Kidney (tissue), 14 donors: Measurements from ENCODE around the gene RALY. TPM values are rescaled to one million over a fixed set of nuclear protein-coding genes. Genes with fewer than 3 reads are reported as not detected.
"Not testable (repeated sequence)": the region's sequence is repeated elsewhere in the genome, so short reads cannot be mapped to it uniquely, and the experiment has no call there.

Experiments
- DNase-seq, 5 donors: peaks; one replicate each; pipeline ENCODE4 v3.0.0-alpha.2; 2013 to 2020
- FAIRE-seq: peaks from 2 replicates; lab custom pipeline; 2012; peaks lifted over from hg19 to GRCh38; lab: Jason Lieb, UNC
- H3K27ac ChIP-seq, 2 donors: one replicate each; pipeline ENCODE4 v1.7.0; 2013; ENCODE audit warnings: low read depth in 2 of 2, low read length in 2 of 2, inconsistent platforms in 1 of 2
- H3K27me3 ChIP-seq: one replicate; pipeline ENCODE4 v1.7.1; 2013; ENCODE audit warnings: low read length, inconsistent platforms; ENCODE audit not compliant: control insufficient read depth, insufficient read depth
- H3K36me3 ChIP-seq, 3 donors: one replicate each; pipeline versions ENCODE4 v1.7.0 to v1.7.1; 2013; ENCODE audit warnings: low read length in 3 of 3, control low read depth in 1 of 3, inconsistent platforms in 1 of 3; ENCODE audit not compliant: insufficient read depth in 3 of 3, control insufficient read depth in 2 of 3
- H3K4me1 ChIP-seq, 3 donors: one replicate each; pipeline versions ENCODE4 v1.7.0 to v1.7.1; 2013; ENCODE audit warnings: low read length in 3 of 3, inconsistent platforms in 1 of 3, low read depth in 1 of 3; ENCODE audit not compliant: control insufficient read depth in 2 of 3, insufficient read depth in 2 of 3
- H3K4me3 ChIP-seq, 3 donors: one replicate each; pipeline versions ENCODE4 v1.7.0 to v1.8.1; 2013; ENCODE audit warnings: low read length in 3 of 3, control low read depth in 1 of 3, inconsistent platforms in 1 of 3
- H3K9ac ChIP-seq, 3 donors: one replicate each; pipeline versions ENCODE4 v1.7.0 to v1.7.1; 2013; ENCODE audit warnings: low read length in 3 of 3, control low read depth in 1 of 3, inconsistent platforms in 1 of 3
- H3K9me3 ChIP-seq, 3 donors: one replicate each; pipeline versions ENCODE4 v1.7.0 to v1.7.1; 2013; ENCODE audit warnings: low read length in 3 of 3, control low read depth in 1 of 3, inconsistent platforms in 1 of 3; ENCODE audit not compliant: control insufficient read depth in 2 of 3, insufficient read depth in 1 of 3
- CTCF ChIP-seq: IDR thresholded peaks from 3 replicates; pipeline ENCODE4 v1.5.1; 2012; ENCODE audit warnings: mild to moderate bottlenecking, moderate library complexity, borderline replicate concordance; ENCODE audit not compliant: insufficient read depth; ENCODE audit errors: extremely low read depth
- intact Hi-C: fragments of 100-400 bp; cut with DNase I; formaldehyde crosslinking; loops from one replicate; pipeline ENCODE4 v1.11.1; 2022
- polyA plus RNA-seq: library from polyadenylated mRNA; stranded (reverse); fragments of 350-450 nt; fragmentation: Illumina TruSeq; extraction: RNeasy Lipid Tissue Mini Kit (QIAGEN cat#74804); gene quantifications from one replicate; pipeline ENCODE4 v1.2.3, GENCODE V29; 2014; ENCODE audit warnings: low read depth, low replicate concordance; ENCODE audit not compliant: insufficient read depth
- total RNA-seq: library from RNA; stranded (reverse); fragmentation: NEBNext Ultra II Directional; extraction: Animal tissue kit (Norgen Biotek cat#: 25700); gene quantifications from one replicate; pipeline ENCODE4 v1.2.1, GENCODE V29; 2021
- donor health status: control.
- donor health status: control.
- donor health status: control.
- donor health status: control.
- donor health status: control.
- donor health status: DM: yes; HTN: yes; CAD: no.
- donor health status: Normal renal cell carcinoma (clear cell type).

Gene RALY
- total and polyA plus RNA-seq, 2 donors from 2014 or later = 119 to 138 TPM

- TF ChIP-seq CTCF = no peak
- FAIRE-seq (no peak), DNase-seq (peak in 2 of 5 donors; percentile 40 to 68)
- H3K4me1 ChIP-seq = peaks cover 6 to 30% (median 29%) of the 10 kb centered on the region in 3 donors
- H3K4me3 ChIP-seq = no peak overlapping the region
- H3K36me3 ChIP-seq = no peaks in the 10 kb centered on the region
- H3K9ac ChIP-seq = no peak overlapping the region
- H3K27ac ChIP-seq = no peak overlapping the region
- H3K9me3 ChIP-seq = no peaks in the 10 kb centered on the region
- H3K27me3 ChIP-seq = no peaks in the 10 kb centered on the region
- intact Hi-C loops = no loop called here
These were observed 30.4 kb downstream of the RALY start for GRCh38 chr20:34023937-34024722.

- Histone ChIP-seq H3K4me3 (no peak overlapping the region), H3K27ac (peak overlapping the region; percentile 26 to 45), H3K4me1 (peaks cover 6 to 30% (median 29%) of the 10 kb centered on the region in 3 donors), H3K27me3 (no peaks in the 10 kb centered on the region), H3K9me3 (no peaks in the 10 kb centered on the region), H3K36me3 (no peaks in the 10 kb centered on the region), H3K9ac (no peak overlapping the region)
- TF ChIP-seq CTCF = no peak
- peak in 2 of 5 donors; percentile 12 to 52 for DNase-seq
- FAIRE-seq = no peak
- intact Hi-C loops = no loop called here
These were observed 31.1 kb downstream of the RALY start for GRCh38 chr20:34024723-34025351.

GRCh38 chr20:34028013-34028412 is 34.3 kb downstream of the RALY start:
- H3K4me1 ChIP-seq = peaks cover 6 to 24% (median 23%) of the 10 kb centered on the region in 3 donors
- H3K36me3 ChIP-seq, H3K27ac ChIP-seq, H3K9me3 ChIP-seq, FAIRE-seq, intact Hi-C loops, H3K27me3 ChIP-seq, DNase-seq, H3K4me3 ChIP-seq, H3K9ac ChIP-seq: not testable (repeated sequence)

GRCh38 chr20:34029415-34029814 is 35.7 kb downstream of the RALY start:
- Histone ChIP-seq H3K9me3 (no peaks in the 10 kb centered on the region), H3K4me1 (peaks cover 5 to 13% (median 10%) of the 10 kb centered on the region in 3 donors), H3K9ac (no peak overlapping the region), H3K4me3 (no peak overlapping the region), H3K27ac (no peak overlapping the region), H3K36me3 (peaks cover 2 to 7% (median 6%) of the 10 kb centered on the region in 3 donors), H3K27me3 (no peaks in the 10 kb centered on the region)
- TF ChIP-seq CTCF = no peak
- no peak for FAIRE-seq
- intact Hi-C loops = no loop called here
- no peak for DNase-seq
